Esophagus squamous epithelium (tissue), 5 donors: ENCODE results near the gene C9orf57. TPM values are rescaled to one million over a fixed set of nuclear protein-coding genes. Genes with fewer than 3 reads are reported as not detected.

Experiments
- DNase-seq: peaks from one replicate; lab custom pipeline; 2025; lab: John Stamatoyannopoulos, UW
- H3K27ac ChIP-seq, 4 donors: fragments of 200-600 bp; sonication (generic); one replicate each; pipeline ENCODE4 v1.5.1; 2016 to 2019; ENCODE audit warnings: mild to moderate bottlenecking in 1 of 4
- H3K27me3 ChIP-seq, 4 donors: fragments of 200-600 bp; sonication (generic); 1 replicate in 3 of 4; 2 replicates in 1 of 4; pipeline versions ENCODE4 v1.5.1 to v1.6.0; 2017 to 2021; ENCODE audit warnings: antibody characterized with exemption in 1 of 4
- H3K36me3 ChIP-seq, 3 donors: fragments of 200-600 bp; sonication (generic); one replicate each; pipeline ENCODE4 v1.5.1; 2016 to 2019
- H3K4me1 ChIP-seq, 3 donors: fragments of 200-600 bp; sonication (generic); one replicate each; pipeline ENCODE4 v1.5.1; 2017 to 2019
- H3K4me3 ChIP-seq, 4 donors: fragments of 200-600 bp; sonication (generic); 1 replicate in 3 of 4; 2 replicates in 1 of 4; pipeline ENCODE4 v1.5.1; 2016 to 2019; ENCODE audit warnings: mild to moderate bottlenecking in 2 of 4, moderate library complexity in 1 of 4
- H3K9me3 ChIP-seq, 3 donors: fragments of 200-600 bp; sonication (generic); one replicate each; pipeline ENCODE4 v1.5.1; 2016 to 2019
- POLR2A ChIP-seq, 4 donors: fragments of 450-650 bp; IDR thresholded peaks; one replicate each; pipeline ENCODE4 v1.6.1; 2017; ENCODE audit warnings: antibody characterized with exemption in 4 of 4, mild to moderate bottlenecking in 4 of 4, moderate library complexity in 3 of 4
- WGBS, 2 donors: methylation state at CpG; one replicate each; pipeline ENCODE4 v1.1.5; 2018; 5-methylcytosine and 5-hydroxymethylcytosine counted together
- intact Hi-C: fragments of 100-400 bp; cut with DNase I; formaldehyde crosslinking; loops from one replicate; pipeline ENCODE4 v1.15.0; 2022
- total RNA-seq, 4 donors: library from RNA; depleted of rRNA; stranded (reverse); fragments of >200 nt; gene quantifications; one replicate each; pipeline ENCODE4 v1.1.0, GENCODE V29; 2016
- TF ChIP-seq, protein P1 (sequence below), 6 experiments: fragments of 450-650 bp in 4 of 6; fragments of 200-600 bp in 2 of 6; sonication (generic) in 2 of 6; IDR thresholded peaks; one replicate each; pipeline ENCODE4 v1.5.1; 2016 to 2019; ENCODE audit warnings: antibody characterized with exemption in 6 of 6, mild to moderate bottlenecking in 4 of 6, moderate library complexity in 4 of 6
- donor health status: DM: yes; HTN: yes; CAD: no.

The C9orf57 gene
- total RNA-seq, 4 donors from 2014 or later: not detected

DNA sequence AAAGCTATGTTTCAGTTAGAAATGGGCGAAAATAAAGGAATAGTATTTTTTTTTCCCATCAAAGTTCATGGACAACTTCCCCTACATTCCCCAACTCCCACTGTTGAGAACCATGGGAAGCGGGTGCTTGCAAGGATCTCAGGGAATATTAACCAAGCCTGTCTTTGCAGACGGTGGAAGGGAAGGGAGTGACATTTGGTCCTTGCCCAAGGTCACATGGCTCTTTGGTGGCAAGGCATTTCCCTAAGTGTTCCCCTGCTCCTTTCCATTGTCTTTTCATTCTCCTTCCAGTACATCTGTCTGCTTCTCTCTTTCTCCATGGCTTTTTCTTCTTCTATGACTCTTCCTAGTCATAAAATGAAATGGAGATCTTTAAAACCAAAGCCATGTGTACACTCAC, 19.0 kb downstream of the C9orf57 start:
- Histone ChIP-seq H3K27me3 (no peaks in the 10 kb centered on the region), H3K9me3 (no peaks in the 10 kb centered on the region), H3K4me3 (no peak overlapping the region), H3K36me3 (no peaks in the 10 kb centered on the region), H3K4me1 (peaks cover 0 to 16% (median 0%) of the 10 kb centered on the region in 3 donors), H3K27ac (no peak overlapping the region)
- no peak for TF ChIP-seq POLR2A (IDR thresholded peaks at IDR 0.05)
- TF ChIP-seq, protein P1, sequence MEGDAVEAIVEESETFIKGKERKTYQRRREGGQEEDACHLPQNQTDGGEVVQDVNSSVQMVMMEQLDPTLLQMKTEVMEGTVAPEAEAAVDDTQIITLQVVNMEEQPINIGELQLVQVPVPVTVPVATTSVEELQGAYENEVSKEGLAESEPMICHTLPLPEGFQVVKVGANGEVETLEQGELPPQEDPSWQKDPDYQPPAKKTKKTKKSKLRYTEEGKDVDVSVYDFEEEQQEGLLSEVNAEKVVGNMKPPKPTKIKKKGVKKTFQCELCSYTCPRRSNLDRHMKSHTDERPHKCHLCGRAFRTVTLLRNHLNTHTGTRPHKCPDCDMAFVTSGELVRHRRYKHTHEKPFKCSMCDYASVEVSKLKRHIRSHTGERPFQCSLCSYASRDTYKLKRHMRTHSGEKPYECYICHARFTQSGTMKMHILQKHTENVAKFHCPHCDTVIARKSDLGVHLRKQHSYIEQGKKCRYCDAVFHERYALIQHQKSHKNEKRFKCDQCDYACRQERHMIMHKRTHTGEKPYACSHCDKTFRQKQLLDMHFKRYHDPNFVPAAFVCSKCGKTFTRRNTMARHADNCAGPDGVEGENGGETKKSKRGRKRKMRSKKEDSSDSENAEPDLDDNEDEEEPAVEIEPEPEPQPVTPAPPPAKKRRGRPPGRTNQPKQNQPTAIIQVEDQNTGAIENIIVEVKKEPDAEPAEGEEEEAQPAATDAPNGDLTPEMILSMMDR (IDR thresholded peaks at IDR 0.05): no peak
- 74 to 86% methylated on average over 3 of the region's 3 CpGs for WGBS, 2 donors
- intact Hi-C loops: loop anchor here (10.0 kb wide), 1 partner anchor 553 kb away; no protein-coding TSS in a partner anchor
- DNase-seq: no peak

DNA sequence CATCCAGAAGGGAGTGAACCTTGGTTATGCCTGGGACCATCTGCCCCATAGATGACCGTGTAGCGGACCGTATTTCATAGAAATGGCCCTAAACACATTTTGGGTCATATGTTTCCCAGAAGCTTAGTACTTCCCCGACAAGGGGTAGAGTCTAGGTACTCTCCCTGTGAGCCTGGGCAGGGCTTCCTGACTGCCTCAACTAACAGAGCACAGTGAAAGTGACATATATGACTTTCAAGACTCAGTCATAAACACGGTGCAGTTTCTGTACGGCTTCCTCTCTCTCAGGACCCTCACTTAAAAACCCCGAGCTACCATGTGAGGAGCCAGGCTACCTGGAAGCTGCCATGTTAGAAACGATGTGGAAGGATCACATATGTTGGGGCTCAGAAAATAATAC, 20.9 kb downstream of the C9orf57 start:
- H3K9me3 ChIP-seq: no peaks in the 10 kb centered on the region
- H3K4me3 ChIP-seq: no peak overlapping the region
- H3K27ac ChIP-seq: no peak overlapping the region
- intact Hi-C loops: loop anchor here (5.0 kb wide), 2 partner anchors 233 to 783 kb away; no protein-coding TSS in a partner anchor
- H3K4me1 ChIP-seq: peaks cover 0 to 16% (median 0%) of the 10 kb centered on the region in 3 donors
- H3K36me3 ChIP-seq: no peaks in the 10 kb centered on the region
- H3K27me3 ChIP-seq: no peaks in the 10 kb centered on the region
- TF ChIP-seq, protein P1 (IDR thresholded peaks at IDR 0.05): no peak
- no peak for TF ChIP-seq POLR2A (IDR thresholded peaks at IDR 0.05)
- 81 to 87% methylated on average over 4 to 7 of the region's 8 CpGs for WGBS, 2 donors
- no peak for DNase-seq

DNA sequence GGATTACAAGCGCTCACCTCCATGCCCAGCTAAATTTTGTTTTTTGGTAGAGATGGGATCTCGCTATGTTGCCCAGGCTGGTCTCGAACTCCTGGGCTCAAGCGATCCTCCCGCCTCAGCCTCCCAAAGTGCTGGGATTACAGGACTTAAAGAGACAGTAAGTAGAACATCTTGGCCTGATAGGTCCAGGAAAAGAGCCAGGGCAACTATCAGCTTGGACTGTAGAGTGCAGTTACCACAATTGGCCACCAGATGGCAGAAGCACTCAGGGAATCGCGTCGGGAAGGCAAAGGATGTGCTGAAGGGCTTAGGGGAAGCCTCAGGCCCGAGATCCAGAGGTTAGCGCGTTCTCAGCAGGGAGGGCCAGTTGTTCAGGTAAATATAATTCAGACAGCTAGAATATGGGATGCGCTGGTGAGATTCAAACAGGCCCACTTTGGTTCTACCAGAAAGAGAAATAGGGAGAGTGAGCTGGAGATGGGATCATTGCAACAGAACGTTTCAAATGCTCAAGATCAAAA, 21.5 kb downstream of the C9orf57 start:
- no peak for TF ChIP-seq POLR2A (IDR thresholded peaks at IDR 0.05)
- TF ChIP-seq, protein P1 (IDR thresholded peaks at IDR 0.05): peak; percentile 91 to 99 (median 96)
- no peaks in the 10 kb centered on the region for H3K27me3 ChIP-seq
- no peak overlapping the region for H3K4me3 ChIP-seq
- H3K9me3 ChIP-seq: no peaks in the 10 kb centered on the region
- intact Hi-C loops: loop anchor here (5.0 kb wide), 2 partner anchors 233 to 783 kb away; no protein-coding TSS in a partner anchor
- H3K4me1 ChIP-seq: peaks cover 0 to 16% (median 0%) of the 10 kb centered on the region in 3 donors
- H3K36me3 ChIP-seq: no peaks in the 10 kb centered on the region
- WGBS, 2 donors: 12 to 28% methylated on average over 7 to 12 of the region's 13 CpGs
- DNase-seq: no peak
- no peak overlapping the region for H3K27ac ChIP-seq

DNA sequence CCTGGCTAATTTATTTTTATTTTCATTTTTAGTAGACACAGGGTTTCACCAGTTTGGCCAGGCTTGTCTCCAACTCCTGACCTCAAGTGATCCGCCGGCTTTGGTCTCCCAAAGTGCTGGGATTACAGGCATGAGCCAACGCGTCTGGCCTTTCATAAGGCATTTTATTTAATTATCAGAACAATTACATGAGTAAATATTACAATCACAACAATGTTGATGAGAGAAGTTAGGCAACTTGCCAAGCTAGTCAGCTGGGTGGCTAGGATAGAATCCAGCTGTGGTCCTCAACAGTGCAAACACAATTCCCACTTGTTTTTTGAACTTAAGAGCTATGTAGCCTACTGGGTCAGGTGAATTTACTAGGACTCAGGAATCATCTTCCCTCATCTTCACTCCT, 22.0 kb downstream of the C9orf57 start:
- no peaks in the 10 kb centered on the region for H3K9me3 ChIP-seq
- no peak for DNase-seq
- no peaks in the 10 kb centered on the region for H3K36me3 ChIP-seq
- no peak overlapping the region for H3K4me3 ChIP-seq
- 25 to 37% methylated on average over 4 of the region's 4 CpGs for WGBS, 2 donors
- intact Hi-C loops: loop anchor here (5.0 kb wide), 2 partner anchors 234 to 784 kb away; no protein-coding TSS in a partner anchor
- H3K27ac ChIP-seq: no peak overlapping the region
- no peak for TF ChIP-seq POLR2A (IDR thresholded peaks at IDR 0.05)
- TF ChIP-seq, protein P1 (IDR thresholded peaks at IDR 0.05): no peak
- H3K27me3 ChIP-seq: no peaks in the 10 kb centered on the region
- peaks cover 0 to 16% (median 0%) of the 10 kb centered on the region in 3 donors for H3K4me1 ChIP-seq

DNA sequence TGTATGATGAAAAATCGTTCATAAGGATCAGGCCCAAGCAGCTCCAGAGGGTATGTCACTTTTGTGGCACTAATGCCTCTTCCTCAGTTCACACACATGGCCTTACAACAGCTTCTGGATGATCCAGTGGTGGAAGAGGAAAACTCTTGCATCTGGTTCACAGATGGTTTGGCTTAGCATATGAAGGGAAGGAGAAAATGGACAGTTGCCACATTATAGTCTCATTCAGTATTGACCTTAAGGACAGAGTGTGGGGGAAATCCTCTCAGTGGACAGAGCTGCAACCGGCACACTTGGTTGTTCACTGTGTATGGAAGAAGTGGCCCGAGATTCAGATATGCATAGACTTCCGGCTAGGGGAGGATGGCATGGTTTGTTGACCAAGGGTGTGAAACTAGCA, 22.8 kb downstream of the C9orf57 start:
- no peak for TF ChIP-seq POLR2A (IDR thresholded peaks at IDR 0.05)
- TF ChIP-seq, protein P1 (IDR thresholded peaks at IDR 0.05): no peak
- Histone ChIP-seq H3K9me3 (no peaks in the 10 kb centered on the region), H3K27me3 (no peaks in the 10 kb centered on the region), H3K36me3 (no peaks in the 10 kb centered on the region), H3K27ac (no peak overlapping the region), H3K4me3 (no peak overlapping the region), H3K4me1 (peaks cover 0 to 16% (median 0%) of the 10 kb centered on the region in 3 donors)
- 54% methylated on average over 4 of the region's 4 CpGs for WGBS, 2 donors
- intact Hi-C loops: loop anchor here (5.0 kb wide), 2 partner anchors 235 to 785 kb away; no protein-coding TSS in a partner anchor
- DNase-seq: no peak
